Erythroblast (primary cell): ENCODE results near the gene NATD1.

ENCODE experiments used
- GATA1 ChIP-seq: IDR thresholded peaks from 2 replicates; pipeline ENCODE4 v1.6.1; 2011; ENCODE audit warnings: low read depth, mild to moderate bottlenecking, control low read depth, low read length, moderate library complexity
- POLR2A ChIP-seq: IDR thresholded peaks from 2 replicates; pipeline ENCODE4 v1.6.1; 2011; ENCODE audit warnings: mild to moderate bottlenecking, low read length

GRCh38 chr17:21232033-21232749 is 21.0 kb downstream of the NATD1 start:
- TF ChIP-seq POLR2A = no peak
- TF ChIP-seq GATA1 = no peak
